NK-92 treated with Interleukin-12 subunit alpha and Interleukin-12 subunit beta, amount 100 ng/mL, for 24 hours (cell line): ENCODE results near the gene PON3.
A peak's percentile ranks its signal among the peaks of the same experiment; 100 is the strongest.

Source experiments
- DNase-seq: peaks from one replicate; lab custom pipeline; 2025; lab: John Stamatoyannopoulos, UW

The PON3 gene

DNA sequence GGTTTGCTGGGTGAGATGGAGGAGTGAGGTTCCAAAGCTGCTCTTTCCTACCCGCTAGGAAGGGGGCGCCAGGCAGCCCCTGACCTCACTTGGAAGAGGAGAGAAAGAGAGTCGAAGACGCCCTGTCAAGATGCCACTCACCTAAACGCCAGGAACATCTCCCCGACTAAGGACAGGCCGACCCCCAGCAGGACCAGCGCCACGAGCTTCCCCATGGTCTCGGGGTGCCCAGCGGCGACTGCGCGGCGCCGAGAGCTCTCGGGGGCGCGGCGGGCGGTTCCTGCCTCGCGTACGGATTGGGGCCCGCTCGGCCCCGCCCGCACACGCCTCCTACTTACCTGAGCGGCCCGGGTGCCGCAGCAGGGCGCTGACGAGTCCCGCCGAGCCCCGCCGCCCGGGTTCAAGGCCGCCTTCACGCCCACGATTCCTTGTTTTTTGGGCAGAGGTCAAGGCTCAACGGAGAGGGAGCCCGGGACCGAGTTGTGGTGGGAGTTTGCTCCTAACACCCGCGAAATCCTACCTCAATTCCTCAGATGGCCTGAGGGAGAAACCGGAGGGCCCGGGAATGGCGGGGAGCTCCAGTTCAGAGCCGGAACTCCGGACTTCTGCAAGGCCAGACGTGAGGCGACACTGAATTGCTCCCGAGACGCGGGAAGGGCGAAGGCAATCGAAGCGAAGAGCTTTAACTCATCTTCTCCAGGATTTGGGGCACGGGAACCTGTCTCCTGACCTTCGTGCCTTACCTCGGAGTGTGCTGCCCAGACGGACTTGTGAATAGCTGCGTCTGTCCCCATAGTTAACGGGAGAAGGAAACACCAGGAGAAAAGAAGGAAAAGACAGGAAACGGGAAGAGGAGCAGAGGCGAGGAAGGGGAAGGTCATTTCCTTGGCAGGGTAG is at the start of gene PON3:
PON3 (minus strand) TSS at position 240 of the 897 bp plus-strand sequence; CDS start at position 215, 25 bp downstream.
- DNase-seq: no peak

DNA sequence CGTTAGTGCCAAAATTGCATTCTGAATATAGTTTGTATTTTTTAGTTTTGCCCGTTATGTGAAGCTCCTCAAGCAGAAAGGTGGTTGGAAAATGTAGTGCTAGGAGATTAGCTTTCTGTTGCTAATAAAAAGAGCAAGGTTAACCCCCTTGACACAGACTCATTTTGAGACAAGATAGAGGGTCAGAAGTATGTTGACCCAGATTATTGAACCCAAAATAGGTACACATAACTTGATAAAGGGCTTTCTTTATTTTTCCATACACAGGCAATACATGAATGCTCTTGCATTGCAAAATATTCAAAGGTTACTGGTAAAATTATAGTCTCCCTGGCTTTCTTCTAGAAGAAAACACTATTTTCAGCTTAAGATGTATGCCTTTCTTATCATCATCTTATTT is 48.6 kb upstream of the PON3 start:
- no peak for DNase-seq

DNA sequence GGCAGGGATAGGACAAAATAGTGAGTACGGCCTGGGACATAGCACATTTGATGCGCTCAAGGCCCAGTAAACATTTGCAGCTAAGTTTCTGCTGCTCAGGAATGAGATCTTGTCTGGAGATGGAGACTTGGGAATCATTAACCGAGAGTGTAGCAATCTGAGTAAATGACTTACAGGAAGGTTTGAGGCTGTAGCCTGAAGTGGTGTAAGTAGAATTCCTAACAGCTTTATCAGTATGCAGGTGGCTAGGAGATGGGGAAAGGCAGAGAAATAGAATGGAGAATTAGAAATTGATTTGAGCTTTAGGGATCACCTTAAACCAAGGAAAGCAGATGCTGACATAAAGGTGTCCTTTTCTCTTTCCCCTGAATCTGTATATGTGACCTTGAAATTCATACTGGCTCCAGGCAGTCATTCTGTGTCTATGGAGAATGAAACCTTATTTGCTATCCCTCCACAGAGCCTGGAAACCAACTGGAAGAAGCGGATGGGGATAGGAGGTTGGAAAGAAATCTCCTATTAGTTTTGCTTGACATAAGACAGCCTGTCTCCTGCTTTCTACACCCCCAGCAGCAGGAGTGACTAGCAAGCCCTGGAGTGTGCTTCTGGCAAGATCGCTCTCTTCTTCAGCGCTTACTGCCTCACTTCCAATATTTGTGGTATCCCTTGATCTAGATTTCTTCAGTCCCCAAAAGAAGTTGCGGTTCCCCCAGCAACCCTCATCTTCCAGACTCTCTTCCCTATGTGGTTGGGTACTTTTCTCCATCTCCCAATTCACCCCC is 45.1 kb upstream of the PON3 start:
- no peak for DNase-seq

DNA sequence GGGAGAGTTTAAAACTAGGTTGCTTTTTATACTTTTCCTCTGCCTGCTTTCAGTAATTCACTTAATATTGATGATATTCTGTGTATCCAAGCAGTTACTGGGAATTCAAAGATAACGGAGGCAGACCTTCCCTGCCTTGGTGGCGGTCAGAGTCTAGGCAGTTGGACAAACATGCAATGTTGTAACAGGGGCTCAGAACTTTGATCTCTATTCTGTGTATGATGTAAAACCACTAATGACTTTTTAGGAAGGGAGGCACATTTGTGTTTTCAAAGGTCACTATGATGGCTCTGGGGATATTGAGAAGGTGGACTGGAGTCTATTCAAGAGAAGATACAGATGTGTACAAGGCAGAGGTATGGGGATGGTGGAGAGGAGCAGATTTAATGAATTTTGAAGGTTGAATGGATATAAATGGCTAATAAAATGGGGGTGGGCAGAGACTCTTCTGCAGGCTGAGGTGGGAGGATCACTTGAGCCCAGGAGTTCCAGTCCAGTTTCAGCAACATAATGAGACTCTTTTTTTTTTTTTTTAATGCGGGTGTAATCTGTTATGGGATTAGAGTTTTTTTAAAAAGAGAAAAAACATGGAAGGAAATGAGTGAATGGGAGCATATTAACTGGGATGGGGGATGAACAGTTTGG is 44.3 kb upstream of the PON3 start:
- no peak for DNase-seq

DNA sequence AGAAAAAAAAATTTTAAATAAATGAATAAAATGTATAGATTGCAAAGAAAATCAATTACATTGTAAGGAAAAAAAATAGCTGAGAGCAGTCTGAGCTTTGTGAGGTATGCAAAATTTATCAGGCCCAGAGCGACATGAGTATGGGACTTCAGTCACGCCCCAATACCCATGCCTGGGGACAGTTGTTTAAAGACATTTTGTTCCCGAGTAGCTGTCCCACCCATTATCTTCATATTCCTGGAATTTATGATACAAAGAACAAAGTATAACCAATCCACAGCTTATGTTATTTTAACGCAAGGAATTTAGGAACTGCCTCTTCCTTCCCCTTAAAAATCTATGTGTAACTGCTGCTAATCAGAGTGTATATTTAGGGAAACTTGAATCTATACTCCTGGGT is 40.2 kb upstream of the PON3 start:
- no peak for DNase-seq

DNA sequence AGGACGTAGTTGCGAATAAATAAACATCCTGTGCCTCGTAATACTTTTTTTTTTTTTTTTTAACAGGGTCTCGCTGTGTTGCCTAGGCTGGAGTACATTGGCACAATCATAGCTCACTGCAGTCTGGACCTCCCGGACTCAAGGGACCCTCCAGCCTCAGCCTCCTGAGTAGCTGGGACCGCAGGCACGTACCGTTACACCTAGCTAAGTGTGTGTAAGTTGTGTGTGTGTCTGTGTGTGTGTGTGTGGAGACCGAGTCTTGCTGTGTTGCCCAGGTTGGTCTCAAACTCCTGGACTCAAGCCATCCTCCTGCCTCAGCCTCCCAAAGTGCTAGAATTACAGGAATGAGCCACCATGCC is 39.2 kb upstream of the PON3 start:
- DNase-seq: no peak

DNA sequence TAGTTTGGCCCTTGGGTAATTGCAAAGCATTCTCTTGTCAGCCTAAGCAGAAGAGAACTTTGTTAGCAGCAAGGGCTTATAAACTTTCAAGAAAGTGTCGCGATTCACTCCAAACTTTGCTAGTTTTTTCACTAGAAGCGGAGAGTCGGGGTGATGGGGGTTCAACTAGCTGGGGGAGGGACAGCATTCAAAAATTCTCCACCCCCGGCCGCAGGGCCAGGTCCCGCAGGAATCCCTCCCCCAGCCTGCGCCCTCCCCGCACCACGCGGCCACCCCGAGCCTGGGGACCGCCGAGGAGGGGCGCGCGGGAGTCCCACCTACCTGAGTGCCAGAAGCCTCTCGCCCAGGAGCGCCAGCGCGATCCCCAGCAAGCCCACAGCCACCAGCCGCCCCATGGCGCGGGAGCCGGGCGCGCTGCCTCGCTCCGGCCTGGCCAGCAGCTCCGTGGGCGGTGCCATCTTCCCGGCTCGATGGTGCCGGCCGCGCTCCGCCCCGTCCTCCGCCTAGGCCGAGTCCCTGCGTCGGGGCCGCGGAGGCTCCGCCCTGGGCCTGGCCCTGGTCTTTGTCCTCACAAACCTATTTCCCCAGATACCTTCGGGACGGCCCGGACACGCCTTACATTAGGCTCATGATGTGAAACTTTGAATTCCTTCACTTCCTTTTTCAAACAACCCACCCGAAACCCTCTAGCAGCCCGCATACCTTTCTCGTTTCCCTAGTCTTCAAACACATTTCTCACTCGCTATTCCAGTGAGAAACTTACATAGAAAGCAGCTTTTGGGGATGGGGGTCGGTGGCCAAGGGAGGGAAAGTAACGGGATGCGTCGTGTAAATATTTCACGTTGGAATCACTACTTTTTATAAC is 38.6 kb upstream of the PON3 start, which contains the start of gene PON2:
PON2 (minus strand) TSS at position 472 of the 865 bp plus-strand sequence; CDS start at position 395, 77 bp downstream.
- DNase-seq: peak; percentile 50

DNA sequence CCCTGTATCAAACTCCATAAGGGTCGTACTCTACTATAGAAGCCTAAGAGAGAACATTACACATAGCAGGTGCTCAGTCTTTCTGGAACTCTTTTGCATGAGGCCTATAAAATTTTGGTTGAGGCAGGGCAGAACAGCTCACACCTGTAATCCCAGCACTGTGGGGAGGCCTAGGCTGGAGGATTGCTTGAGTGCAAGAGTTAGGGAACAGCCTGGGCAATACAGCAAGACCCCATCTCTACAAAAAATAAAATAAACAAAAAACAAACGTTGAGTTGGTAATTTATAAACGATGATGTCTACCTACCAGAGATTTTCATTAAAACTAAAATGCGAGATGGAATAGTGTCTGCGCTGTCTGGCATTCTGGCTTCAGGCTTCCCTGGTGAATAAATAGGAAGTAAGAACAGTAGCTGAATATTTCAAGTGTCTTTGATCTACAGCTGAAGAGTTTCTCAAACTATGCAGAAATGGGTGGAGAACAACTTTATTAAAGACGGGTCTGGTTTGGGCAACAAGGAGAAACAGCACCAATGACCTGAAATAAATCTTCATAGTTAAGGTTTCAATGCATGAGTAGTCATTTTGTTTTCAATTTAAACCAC is 37.9 kb upstream of the PON3 start:
- no peak for DNase-seq

DNA sequence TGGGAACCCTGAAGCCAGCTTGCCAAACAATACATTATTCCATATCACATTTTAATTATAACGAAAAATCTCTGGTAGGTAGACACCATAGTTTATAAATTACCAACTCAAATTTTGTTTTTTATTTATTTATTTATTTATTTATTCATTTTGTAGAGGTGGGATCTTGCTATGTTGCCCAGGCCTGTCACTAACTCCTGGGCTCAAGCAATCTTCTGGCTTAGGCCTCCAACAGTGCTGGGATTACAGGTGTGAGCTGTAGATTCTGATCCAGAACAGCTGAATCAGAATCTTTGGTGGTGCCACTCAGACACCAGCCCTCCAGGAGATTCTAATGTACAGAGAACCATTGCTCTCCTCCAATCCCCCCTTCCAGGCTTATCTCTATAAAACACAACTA is 37.0 kb upstream of the PON3 start:
- DNase-seq: no peak

DNA sequence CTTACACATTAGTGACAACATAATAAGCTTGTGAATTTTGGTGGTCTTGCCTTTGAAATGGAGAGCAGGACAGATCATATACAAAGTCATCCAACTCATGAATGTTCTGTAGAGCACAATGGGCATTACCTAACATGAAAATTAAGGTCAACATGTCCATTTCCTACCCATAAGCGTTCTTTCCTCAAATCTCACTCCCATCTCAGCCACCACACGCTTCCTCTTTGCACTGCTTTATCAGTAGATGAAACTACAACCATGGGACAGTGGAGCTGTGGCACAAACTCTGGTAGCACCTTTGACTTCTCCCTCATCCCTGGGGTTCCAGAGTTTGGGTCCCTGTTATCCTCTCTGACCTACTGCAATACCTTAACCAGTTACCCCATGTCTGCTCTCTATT is 36.4 kb upstream of the PON3 start:
- DNase-seq: no peak

DNA sequence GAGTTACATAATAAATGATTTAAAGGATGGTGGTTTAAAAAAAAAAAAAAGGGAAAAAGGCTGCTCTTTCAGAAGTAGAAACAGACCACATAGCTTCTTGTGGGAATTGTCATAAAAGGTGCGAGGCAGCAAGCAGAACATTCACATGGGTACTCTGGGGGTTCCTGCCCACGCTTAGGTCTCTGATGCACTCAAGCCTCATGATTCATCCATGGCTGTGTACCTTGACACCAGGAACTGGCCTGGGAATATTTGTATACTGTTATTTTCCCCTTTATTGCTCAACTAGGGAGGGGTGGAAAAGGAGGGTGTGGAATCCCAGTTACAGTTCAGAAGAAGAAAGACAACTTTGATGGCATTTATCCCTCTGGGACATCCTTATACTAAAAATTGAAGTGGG is 34.7 kb upstream of the PON3 start:
- no peak for DNase-seq

DNA sequence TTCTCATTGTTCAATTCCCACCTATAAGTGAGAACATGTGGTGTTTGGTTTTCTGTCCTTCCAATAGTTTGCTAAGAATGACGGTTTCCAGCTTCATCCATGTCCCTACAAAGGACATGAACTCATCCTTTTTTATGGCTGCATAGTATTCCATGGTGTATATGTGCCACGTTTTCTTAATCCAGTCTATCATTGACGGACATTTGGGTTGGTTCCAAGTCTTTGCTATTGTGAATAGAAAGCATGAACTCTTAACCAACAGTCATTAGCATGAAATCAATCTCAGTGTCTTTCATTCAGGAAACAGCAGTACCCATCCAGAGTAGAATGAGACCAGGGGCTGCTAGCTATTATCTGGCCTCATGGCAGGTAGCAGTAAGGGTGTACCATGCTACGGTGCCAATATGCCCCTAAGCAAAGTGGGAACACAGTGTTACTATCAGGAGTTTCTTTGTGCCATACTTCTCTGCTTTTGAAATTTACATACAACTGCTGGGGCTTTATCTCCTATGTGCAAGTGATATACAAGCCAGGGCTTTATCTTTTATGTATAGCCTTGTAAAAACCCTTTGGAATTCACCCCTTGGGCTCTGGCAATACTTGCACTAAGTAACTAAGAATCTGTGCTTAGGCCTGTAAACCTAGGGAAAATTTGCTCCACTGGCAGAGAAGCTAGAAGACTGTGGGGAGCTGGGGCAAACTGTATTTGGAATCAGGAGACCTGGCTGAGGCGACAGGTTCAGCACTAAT is 33.2 kb upstream of the PON3 start:
- no peak for DNase-seq

DNA sequence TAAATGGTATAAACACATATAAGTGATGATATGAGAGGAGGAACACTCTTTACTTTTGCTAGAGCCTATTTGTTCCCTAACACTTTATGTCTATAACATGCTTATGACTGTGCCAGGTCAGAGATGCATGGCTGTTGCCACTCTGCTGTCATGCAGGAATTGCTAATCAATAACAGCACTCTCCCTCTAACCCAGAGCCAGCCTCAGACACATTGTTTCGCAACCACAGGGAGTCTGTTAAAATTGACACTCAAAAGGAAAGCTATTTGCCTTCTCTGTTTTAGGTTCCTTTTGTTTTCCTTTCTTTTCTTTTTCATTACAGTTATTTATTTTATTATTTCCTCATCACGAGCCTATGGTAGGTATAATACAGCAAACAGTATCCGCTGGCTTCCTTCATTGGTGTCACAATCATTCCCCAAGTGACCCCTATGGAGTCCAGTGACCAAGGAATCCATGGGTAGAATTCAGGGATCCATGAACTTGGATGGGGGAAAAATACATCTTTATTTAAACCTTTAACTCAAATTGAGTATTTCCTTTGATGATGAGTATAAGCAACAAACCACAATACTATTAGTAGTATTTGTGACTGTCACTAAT is 31.8 kb upstream of the PON3 start:
- no peak for DNase-seq

DNA sequence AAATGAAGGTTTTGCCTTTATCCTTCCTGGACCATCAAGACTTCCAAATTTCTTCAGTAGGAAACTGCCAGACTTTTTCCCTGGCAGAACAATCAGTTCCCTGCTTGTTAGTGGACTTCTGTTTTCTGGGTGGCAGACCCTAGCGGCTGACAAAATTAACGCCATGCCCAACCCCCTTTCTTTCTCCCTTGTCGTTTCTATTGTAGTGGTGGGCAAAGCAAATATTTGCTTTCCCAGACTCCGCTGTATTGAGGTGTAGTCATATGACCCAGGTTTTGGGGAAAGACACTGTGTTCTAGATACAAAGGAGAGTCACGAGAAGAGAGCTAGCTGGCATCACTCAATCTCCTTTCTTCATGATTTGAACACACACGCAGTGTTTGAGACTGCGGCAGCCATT is 31.0 kb upstream of the PON3 start:
- DNase-seq: no peak

DNA sequence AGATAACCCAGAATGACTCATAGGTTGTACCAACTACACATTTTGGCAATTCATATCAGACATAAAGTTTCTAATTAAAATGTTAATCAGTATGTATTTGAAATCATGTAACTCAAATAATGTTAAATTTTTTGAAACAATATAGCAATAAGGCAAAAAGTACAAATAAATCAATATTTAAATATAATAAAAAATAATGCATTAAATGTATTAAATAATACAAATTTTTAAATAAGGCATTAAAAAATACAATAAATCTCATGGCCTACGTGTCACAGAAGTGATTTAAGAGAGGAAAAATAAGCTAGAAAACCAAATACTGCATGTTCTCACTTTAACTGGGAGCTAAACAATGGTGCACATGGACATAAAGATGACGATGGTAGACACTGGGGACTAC is 29.5 kb upstream of the PON3 start:
- no peak for DNase-seq

DNA sequence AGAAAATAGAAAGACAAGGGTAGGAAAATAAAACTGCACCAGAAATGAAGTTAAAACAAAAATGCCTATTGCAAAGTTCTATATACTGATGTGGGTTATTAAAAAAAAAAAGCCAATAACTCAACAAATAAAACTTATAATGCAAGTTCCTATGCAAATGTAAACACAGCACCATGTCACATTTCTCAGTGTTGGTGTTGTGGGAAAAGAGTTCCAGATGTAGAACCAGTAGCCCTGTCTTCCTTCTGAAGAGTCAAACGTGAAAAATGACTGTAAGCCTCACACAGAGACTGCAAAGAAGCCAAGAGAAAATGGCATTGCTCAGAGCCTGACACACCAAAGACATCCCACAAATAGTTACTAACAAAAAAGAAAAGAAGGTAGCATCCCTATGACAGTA is 28.5 kb upstream of the PON3 start:
- no peak for DNase-seq

DNA sequence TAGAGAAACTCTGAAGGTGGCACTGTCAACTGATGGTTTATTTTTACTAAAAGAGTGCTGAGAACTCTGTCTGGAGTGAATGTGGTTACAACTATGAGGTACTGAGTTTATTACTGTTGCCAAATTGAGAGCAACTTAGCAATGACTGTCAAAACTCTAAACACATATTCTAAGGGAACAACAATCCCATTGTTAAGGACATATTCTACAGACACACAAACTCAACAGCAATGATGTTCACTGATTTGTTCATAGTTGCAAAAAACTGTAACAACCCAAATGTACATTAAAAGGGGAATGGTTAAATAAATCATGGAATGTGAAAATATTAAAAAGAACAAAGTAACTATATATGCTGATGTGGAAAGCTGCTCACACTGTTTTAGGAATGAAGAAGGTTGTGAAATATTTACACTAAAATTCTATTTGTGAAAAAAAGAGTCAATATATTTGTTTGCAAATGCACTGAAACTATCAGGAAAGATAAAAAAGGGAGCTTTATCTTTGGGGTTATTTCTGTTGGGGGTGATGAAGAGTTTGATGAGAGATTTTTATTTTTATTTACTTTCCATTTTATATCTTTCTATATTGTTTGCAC is 25.8 kb upstream of the PON3 start:
- no peak for DNase-seq

DNA sequence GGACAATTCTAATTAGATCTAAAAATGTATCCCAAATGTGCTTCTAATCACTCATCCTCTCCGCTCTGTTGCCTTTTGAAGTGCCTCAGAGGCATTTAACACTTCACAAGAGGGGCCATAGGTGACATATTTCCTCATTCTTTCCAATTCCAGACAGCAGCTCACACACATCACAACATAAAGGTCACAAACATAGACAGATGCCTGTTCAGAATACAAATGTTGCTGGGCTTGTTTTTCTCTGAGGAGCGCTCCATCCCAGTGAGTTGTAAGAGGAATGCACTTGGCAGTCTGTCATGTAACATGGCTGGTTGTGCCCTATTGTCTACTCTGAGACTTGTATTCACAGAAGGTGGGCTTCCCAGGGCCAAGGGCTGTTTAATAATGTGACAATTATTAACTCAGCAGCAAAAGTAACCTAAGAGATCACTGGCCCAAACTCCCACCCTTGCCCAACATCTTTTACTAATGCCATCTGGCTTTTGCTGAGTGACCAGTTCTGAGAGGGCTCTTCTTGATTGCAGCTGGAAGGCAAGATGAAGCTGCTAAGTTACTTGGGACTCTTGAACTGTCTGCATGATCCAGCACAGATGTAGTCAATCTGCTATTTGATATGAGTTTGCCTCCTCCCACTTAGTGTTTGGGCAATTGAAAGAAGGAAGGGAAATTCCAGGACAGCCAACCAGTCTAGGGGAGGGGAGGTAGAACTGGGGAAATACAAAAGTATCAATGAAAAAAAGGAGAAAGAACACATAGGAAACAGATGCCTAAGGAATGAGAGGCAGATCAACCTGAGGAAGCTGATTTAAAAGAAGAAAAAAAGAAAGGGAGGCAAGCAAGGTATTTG is 25.0 kb upstream of the PON3 start:
- no peak for DNase-seq

DNA sequence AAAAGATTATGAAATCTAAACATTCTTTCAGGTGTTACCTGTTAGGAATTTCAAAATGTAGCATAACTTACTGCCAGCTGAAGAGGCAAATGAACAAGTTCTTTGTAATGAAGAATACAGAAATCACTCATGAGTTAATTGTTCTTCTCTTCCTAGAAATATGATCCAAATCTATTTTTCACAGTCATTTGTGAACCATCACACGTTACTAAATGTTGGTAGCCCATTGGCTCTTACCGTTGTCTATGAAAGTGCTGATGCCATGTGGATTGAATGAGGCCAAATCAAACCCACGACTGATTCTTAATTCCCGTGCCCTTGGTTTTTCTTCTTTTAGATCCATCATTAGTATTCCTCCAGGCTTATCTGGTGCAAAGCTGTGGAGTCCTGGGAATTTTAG is 15.9 kb upstream of the PON3 start:
- no peak for DNase-seq
